Measurements from ENCODE around the gene PIGU. TPM values are rescaled to one million over a fixed set of nuclear protein-coding genes. Genes with fewer than 3 reads are reported as not detected.

Gene PIGU
- total and polyA plus RNA-seq, 2 of the 13 experiments (the other 11 are each of a cell fraction or from before 2014, with no cell fraction given) = 45.5 to 231 TPM

- TF ChIP-seq SALL2 (CRISPR knock-in tag; IDR thresholded peaks at IDR 0.05) = peak; percentile 99
- TF ChIP-seq ZNF629 (CRISPR knock-in tag; conservative IDR thresholded peaks at IDR 0.05) = peak; percentile 71
- no peak for TF ChIP-seq TBP (CRISPR knock-in tag; IDR thresholded peaks at IDR 0.05)
- TF ChIP-seq CCAR2 (optimal IDR thresholded peaks at IDR 0.05; ENCODE audit: low read depth, low read length) = peak; percentile 76
- peak; percentile 71; the same call in 1 of the 2 replicates for TF ChIP-seq FOXA1 (IDR thresholded peaks at IDR 0.05)
- TF ChIP-seq FOXA1 (CRISPR knock-in tag; IDR thresholded peaks at IDR 0.05) = peak; percentile 93
- peak; percentile 15 for TF ChIP-seq ZNF883 (CRISPR knock-in tag; IDR thresholded peaks at IDR 0.05; ENCODE audit: not compliant biosample characterization)
- TF ChIP-seq CHD2 (IDR thresholded peaks at IDR 0.05; ENCODE audit: low read depth, low read length) = no peak
- no peak for TF ChIP-seq NFE2 (CRISPR knock-in tag; IDR thresholded peaks at IDR 0.05)
- peak; percentile 94 for TF ChIP-seq HNF4G (IDR thresholded peaks at IDR 0.05; ENCODE audit: borderline replicate concordance, low read depth, low read length)
- peak; percentile 91; the same call in 1 of the 2 replicates for TF ChIP-seq HNF4G (CRISPR knock-in tag; IDR thresholded peaks at IDR 0.05; ENCODE audit: borderline replicate concordance, low read depth)
- peak; percentile 89 for TF ChIP-seq MYPOP (CRISPR knock-in tag; IDR thresholded peaks at IDR 0.05)
- TF ChIP-seq HCFC1 (IDR thresholded peaks at IDR 0.05; ENCODE audit: low read depth, low read length) = no peak
- TF ChIP-seq, protein P1, sequence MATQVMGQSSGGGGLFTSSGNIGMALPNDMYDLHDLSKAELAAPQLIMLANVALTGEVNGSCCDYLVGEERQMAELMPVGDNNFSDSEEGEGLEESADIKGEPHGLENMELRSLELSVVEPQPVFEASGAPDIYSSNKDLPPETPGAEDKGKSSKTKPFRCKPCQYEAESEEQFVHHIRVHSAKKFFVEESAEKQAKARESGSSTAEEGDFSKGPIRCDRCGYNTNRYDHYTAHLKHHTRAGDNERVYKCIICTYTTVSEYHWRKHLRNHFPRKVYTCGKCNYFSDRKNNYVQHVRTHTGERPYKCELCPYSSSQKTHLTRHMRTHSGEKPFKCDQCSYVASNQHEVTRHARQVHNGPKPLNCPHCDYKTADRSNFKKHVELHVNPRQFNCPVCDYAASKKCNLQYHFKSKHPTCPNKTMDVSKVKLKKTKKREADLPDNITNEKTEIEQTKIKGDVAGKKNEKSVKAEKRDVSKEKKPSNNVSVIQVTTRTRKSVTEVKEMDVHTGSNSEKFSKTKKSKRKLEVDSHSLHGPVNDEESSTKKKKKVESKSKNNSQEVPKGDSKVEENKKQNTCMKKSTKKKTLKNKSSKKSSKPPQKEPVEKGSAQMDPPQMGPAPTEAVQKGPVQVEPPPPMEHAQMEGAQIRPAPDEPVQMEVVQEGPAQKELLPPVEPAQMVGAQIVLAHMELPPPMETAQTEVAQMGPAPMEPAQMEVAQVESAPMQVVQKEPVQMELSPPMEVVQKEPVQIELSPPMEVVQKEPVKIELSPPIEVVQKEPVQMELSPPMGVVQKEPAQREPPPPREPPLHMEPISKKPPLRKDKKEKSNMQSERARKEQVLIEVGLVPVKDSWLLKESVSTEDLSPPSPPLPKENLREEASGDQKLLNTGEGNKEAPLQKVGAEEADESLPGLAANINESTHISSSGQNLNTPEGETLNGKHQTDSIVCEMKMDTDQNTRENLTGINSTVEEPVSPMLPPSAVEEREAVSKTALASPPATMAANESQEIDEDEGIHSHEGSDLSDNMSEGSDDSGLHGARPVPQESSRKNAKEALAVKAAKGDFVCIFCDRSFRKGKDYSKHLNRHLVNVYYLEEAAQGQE (IDR thresholded peaks at IDR 0.05; ENCODE audit: borderline replicate concordance in 1 of 2, low read depth in 1 of 2, low read length in 2 of 2) = peak in 1 of 2 experiments; percentile 67; a peak in 1 of 4 replicates
- no peak for TF ChIP-seq ZNF383 (CRISPR knock-in tag; IDR thresholded peaks at IDR 0.05; ENCODE audit: borderline replicate concordance)
- peak; percentile 36; the same call in 1 of the 2 replicates for TF ChIP-seq ZBTB10 (CRISPR knock-in tag; IDR thresholded peaks at IDR 0.05; ENCODE audit: borderline replicate concordance)
- peak; percentile 31 for TF ChIP-seq KDM2A (CRISPR knock-in tag; IDR thresholded peaks at IDR 0.05; ENCODE audit: borderline replicate concordance, low read depth)
- peak; percentile 86 for TF ChIP-seq NR2F6 (IDR thresholded peaks at IDR 0.05)
- TF ChIP-seq NR2F6 (CRISPR knock-in tag; IDR thresholded peaks at IDR 0.05) = peak; percentile 87; the same call in 1 of the 2 replicates
- peak; percentile 81 for TF ChIP-seq ZFY (CRISPR knock-in tag; IDR thresholded peaks at IDR 0.05)
- TF ChIP-seq, protein P2, sequence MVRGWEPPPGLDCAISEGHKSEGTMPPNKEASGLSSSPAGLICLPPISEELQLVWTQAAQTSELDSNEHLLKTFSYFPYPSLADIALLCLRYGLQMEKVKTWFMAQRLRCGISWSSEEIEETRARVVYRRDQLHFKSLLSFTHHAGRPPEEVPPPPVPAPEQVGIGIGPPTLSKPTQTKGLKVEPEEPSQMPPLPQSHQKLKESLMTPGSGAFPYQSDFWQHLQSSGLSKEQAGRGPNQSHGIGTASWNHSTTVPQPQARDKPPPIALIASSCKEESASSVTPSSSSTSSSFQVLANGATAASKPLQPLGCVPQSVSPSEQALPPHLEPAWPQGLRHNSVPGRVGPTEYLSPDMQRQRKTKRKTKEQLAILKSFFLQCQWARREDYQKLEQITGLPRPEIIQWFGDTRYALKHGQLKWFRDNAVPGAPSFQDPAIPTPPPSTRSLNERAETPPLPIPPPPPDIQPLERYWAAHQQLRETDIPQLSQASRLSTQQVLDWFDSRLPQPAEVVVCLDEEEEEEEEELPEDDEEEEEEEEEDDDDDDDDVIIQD (CRISPR knock-in tag; IDR thresholded peaks at IDR 0.05; ENCODE audit: low read depth) = peak; percentile 86; the same call in 1 of the 2 replicates
Measured at GRCh38 chr20:34621383-34622367, 55.2 kb downstream of the PIGU start (continued).
